SK-N-SH treated with all-trans-retinoic acid at 6 μM for 48 hours (cell line): ENCODE results near the gene PP2D1.
"Not testable (repeated sequence)": the region's sequence is repeated elsewhere in the genome, so short reads cannot be mapped to it uniquely, and the experiment has no call there.

Experiments
- ATAC-seq: fragments of 200-7000 bp; cut with Tn5 transposase; 3 replicates; pipeline ENCODE4 v1.9.1; 2020; ENCODE audit warnings: mild to moderate bottlenecking, moderate library complexity
- ARNTL ChIP-seq: fragments of 450-650 bp; formaldehyde crosslinking; IDR thresholded peaks from 2 replicates; pipeline ENCODE4 v1.5.0; 2020; ENCODE audit warnings: low read depth, mild to moderate bottlenecking, moderate library complexity, borderline replicate concordance
- BACH2 ChIP-seq: fragments of 250-450 bp; sonication (Bioruptor Pico); IDR thresholded peaks from 2 replicates; pipeline ENCODE4 v1.9.0; 2021; ENCODE audit warnings: mild to moderate bottlenecking, borderline replicate concordance
- CSDC2 ChIP-seq: fragments of 250-450 bp; sonication (Bioruptor Pico); IDR thresholded peaks from 2 replicates; pipeline ENCODE4 v1.5.0; 2020; ENCODE audit warnings: mild to moderate bottlenecking, moderate library complexity
- CSRNP3 ChIP-seq: fragments of 250-450 bp; sonication (Bioruptor Pico); IDR thresholded peaks from 2 replicates; pipeline ENCODE4 v1.5.1; 2021; ENCODE audit warnings: mild to moderate bottlenecking, moderate library complexity
- ESRRG ChIP-seq: fragments of 250-450 bp; sonication (Bioruptor Pico); IDR thresholded peaks from 2 replicates; pipeline ENCODE4 v1.6.1; 2021; ENCODE audit warnings: mild to moderate bottlenecking
- GLIS3 ChIP-seq: fragments of 250-450 bp; sonication (Bioruptor Pico); IDR thresholded peaks from 2 replicates; pipeline ENCODE4 v1.5.0; 2020; ENCODE audit warnings: mild to moderate bottlenecking, moderate library complexity
- ISL1 ChIP-seq: fragments of 250-450 bp; sonication (Bioruptor Pico); IDR thresholded peaks from 2 replicates; pipeline ENCODE4 v2.1.2; 2022; ENCODE audit warnings: mild to moderate bottlenecking, moderate library complexity
- OSR1 ChIP-seq: fragments of 250-450 bp; sonication (Bioruptor Pico); IDR thresholded peaks from 2 replicates; pipeline ENCODE4 v1.8.0; 2022; ENCODE audit warnings: moderate library complexity, mild to moderate bottlenecking, inconsistent platforms
- PPARA ChIP-seq: fragments of 250-450 bp; sonication (Bioruptor Pico); IDR thresholded peaks from 2 replicates; pipeline ENCODE4 v1.5.0; 2020; ENCODE audit warnings: mild to moderate bottlenecking, borderline replicate concordance
- RARB ChIP-seq: fragments of 250-450 bp; sonication (Bioruptor Pico); IDR thresholded peaks from 2 replicates; pipeline ENCODE4 v1.8.0; 2021; ENCODE audit warnings: mild to moderate bottlenecking, moderate library complexity
- SNAI2 ChIP-seq: fragments of 250-450 bp; sonication (Bioruptor Pico); IDR thresholded peaks from 2 replicates; pipeline ENCODE4 v1.5.0; 2020; ENCODE audit warnings: mild to moderate bottlenecking, moderate library complexity
- TCF4 ChIP-seq: fragments of 250-450 bp; sonication (Bioruptor Pico); IDR thresholded peaks from 2 replicates; pipeline ENCODE4 v1.8.0; 2021; ENCODE audit warnings: mild to moderate bottlenecking, moderate library complexity, borderline replicate concordance
- TOX ChIP-seq: fragments of 250-450 bp; sonication (Bioruptor Pico); IDR thresholded peaks from 2 replicates; pipeline ENCODE4 v1.8.0; 2021; ENCODE audit warnings: mild to moderate bottlenecking, moderate library complexity, borderline replicate concordance
- TSHZ2 ChIP-seq: fragments of 250-450 bp; sonication (Bioruptor Pico); IDR thresholded peaks from 2 replicates; pipeline ENCODE4 v1.5.0; 2020; ENCODE audit warnings: mild to moderate bottlenecking, moderate library complexity
- ZC3H10 ChIP-seq: fragments of 250-450 bp; sonication (Bioruptor Pico); IDR thresholded peaks from 2 replicates; pipeline ENCODE4 v1.5.1; 2021; ENCODE audit warnings: mild to moderate bottlenecking, moderate library complexity
- ZFP30 ChIP-seq: fragments of 450-650 bp; formaldehyde crosslinking; IDR thresholded peaks from 2 replicates; pipeline ENCODE4 v1.5.0; 2022; ENCODE audit warnings: mild to moderate bottlenecking, moderate library complexity
- ZNF565 ChIP-seq: fragments of 450-650 bp; formaldehyde crosslinking; conservative IDR thresholded peaks from 2 replicates; pipeline ENCODE4 v1.5.0; 2020; ENCODE audit warnings: low read depth, mild to moderate bottlenecking, moderate library complexity
- TF ChIP-seq, protein P1 (sequence below): fragments of 250-450 bp; sonication (Bioruptor Pico); IDR thresholded peaks from 2 replicates; pipeline ENCODE4 v1.8.0; 2021; ENCODE audit warnings: low read depth, mild to moderate bottlenecking, moderate library complexity, borderline replicate concordance
- TF ChIP-seq, protein P2 (sequence below): fragments of 250-450 bp; sonication (Bioruptor Pico); IDR thresholded peaks from 2 replicates; pipeline ENCODE4 v1.8.0; 2020; ENCODE audit warnings: mild to moderate bottlenecking, moderate library complexity, borderline replicate concordance
- TF ChIP-seq, protein P3 (sequence below): fragments of 250-450 bp; sonication (Bioruptor Pico); IDR thresholded peaks from 2 replicates; pipeline ENCODE4 v1.5.1; 2020; ENCODE audit warnings: low read depth, mild to moderate bottlenecking, moderate library complexity

The PP2D1 gene

DNA sequence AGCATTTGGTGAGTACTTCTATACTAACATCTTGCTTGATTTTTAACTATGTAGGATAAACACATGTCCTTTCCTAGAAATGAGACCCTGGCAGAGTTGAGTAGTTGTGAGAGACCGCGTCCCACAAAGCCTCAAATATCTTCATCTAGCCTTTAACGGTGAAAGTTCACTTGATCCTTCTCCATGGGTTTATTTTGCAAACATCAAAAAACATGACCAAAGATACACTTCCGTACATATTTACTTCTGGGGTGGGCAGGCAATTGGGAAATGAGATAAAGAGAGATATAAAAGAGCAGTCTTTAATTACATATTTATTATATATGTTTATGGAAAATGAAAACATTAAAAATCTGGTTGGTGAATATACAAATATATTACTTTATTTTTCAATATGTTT, 23.0 kb upstream of the PP2D1 start:
- no peak for ATAC-seq
- no peak for TF ChIP-seq ZFP30 (CRISPR knock-in tag)
- TF ChIP-seq, all 23 proteins: peak for 0

GRCh38 chr3:20031939-20032338, 19.9 kb upstream of the PP2D1 start:
- not testable (repeated sequence) for ATAC-seq

GRCh38 chr3:20028905-20029331, 16.9 kb upstream of the PP2D1 start:
- ATAC-seq, result no peak
- TF ChIP-seq PPARA (no peak), CSRNP3 (no peak), SNAI2 (CRISPR knock-in tag) (no peak), TSHZ2 (no peak), ZC3H10 (no peak), TCF4 (CRISPR knock-in tag) (no peak), CSDC2 (CRISPR knock-in tag) (no peak), RARB (no peak), TOX (CRISPR knock-in tag) (no peak), BACH2 (CRISPR knock-in tag) (no peak), ISL1 (no peak), ZNF565 (CRISPR knock-in tag) (no peak), GLIS3 (no peak), ZFP30 (CRISPR knock-in tag) (no peak), ESRRG (no peak), ARNTL (no peak)
- TF ChIP-seq, protein P1, sequence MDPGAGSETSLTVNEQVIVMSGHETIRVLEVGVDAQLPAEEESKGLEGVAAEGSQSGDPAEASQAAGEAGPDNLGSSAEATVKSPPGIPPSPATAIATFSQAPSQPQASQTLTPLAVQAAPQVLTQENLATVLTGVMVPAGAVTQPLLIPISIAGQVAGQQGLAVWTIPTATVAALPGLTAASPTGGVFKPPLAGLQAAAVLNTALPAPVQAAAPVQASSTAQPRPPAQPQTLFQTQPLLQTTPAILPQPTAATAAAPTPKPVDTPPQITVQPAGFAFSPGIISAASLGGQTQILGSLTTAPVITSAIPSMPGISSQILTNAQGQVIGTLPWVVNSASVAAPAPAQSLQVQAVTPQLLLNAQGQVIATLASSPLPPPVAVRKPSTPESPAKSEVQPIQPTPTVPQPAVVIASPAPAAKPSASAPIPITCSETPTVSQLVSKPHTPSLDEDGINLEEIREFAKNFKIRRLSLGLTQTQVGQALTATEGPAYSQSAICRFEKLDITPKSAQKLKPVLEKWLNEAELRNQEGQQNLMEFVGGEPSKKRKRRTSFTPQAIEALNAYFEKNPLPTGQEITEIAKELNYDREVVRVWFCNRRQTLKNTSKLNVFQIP (CRISPR knock-in tag), result no peak
- TF ChIP-seq, protein P2, sequence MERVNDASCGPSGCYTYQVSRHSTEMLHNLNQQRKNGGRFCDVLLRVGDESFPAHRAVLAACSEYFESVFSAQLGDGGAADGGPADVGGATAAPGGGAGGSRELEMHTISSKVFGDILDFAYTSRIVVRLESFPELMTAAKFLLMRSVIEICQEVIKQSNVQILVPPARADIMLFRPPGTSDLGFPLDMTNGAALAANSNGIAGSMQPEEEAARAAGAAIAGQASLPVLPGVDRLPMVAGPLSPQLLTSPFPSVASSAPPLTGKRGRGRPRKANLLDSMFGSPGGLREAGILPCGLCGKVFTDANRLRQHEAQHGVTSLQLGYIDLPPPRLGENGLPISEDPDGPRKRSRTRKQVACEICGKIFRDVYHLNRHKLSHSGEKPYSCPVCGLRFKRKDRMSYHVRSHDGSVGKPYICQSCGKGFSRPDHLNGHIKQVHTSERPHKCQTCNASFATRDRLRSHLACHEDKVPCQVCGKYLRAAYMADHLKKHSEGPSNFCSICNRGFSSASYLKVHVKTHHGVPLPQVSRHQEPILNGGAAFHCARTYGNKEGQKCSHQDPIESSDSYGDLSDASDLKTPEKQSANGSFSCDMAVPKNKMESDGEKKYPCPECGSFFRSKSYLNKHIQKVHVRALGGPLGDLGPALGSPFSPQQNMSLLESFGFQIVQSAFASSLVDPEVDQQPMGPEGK (CRISPR knock-in tag), result no peak
- TF ChIP-seq, protein P3, sequence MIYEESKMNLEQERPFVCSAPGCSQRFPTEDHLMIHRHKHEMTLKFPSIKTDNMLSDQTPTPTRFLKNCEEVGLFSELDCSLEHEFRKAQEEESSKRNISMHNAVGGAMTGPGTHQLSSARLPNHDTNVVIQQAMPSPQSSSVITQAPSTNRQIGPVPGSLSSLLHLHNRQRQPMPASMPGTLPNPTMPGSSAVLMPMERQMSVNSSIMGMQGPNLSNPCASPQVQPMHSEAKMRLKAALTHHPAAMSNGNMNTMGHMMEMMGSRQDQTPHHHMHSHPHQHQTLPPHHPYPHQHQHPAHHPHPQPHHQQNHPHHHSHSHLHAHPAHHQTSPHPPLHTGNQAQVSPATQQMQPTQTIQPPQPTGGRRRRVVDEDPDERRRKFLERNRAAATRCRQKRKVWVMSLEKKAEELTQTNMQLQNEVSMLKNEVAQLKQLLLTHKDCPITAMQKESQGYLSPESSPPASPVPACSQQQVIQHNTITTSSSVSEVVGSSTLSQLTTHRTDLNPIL (CRISPR knock-in tag), result no peak
- TF ChIP-seq, all 23 proteins: peak for 0

GRCh38 chr3:20027136-20027535, 15.1 kb upstream of the PP2D1 start:
- TF ChIP-seq TSHZ2, result no peak
- no peak for TF ChIP-seq SNAI2 (CRISPR knock-in tag)
- TF ChIP-seq ISL1, result no peak
- TF ChIP-seq ESRRG, result no peak
- TF ChIP-seq ZC3H10, result no peak
- TF ChIP-seq RARB, result no peak
- TF ChIP-seq TOX (CRISPR knock-in tag), result no peak
- TF ChIP-seq CSDC2 (CRISPR knock-in tag), result no peak
- no peak for TF ChIP-seq OSR1 (CRISPR knock-in tag)
- TF ChIP-seq, all 23 proteins: peak for 0
- ATAC-seq, result no peak
